A549 (cell line): ENCODE measurements around the gene ZNF710. TPM values are rescaled to one million over a fixed set of nuclear protein-coding genes. Genes with fewer than 3 reads are reported as not detected.

Experiments used
- ATAC-seq, 2 experiments: fragments of 200-7000 bp in 1 of 2; fragments of >200 bp in 1 of 2; cut with Nextera tagmentation in 1 of 2; cut with Tn5 transposase in 1 of 2; 3 replicates each; pipeline versions ENCODE4 v1.8.0 to v1.9.1; 2018 to 2020; ENCODE audit warnings: mild to moderate bottlenecking in 1 of 2, moderate library complexity in 1 of 2
- CTCF ChIA-PET: fragments of 300-600 bp; sonication (Branson Sonifier 250); formaldehyde crosslinking; extraction: SDS; loops from one replicate; lab custom pipeline; 2021; ENCODE audit warnings: antibody characterized with exemption, inconsistent platforms; lab: Yijun Ruan, JAX
- POLR2A ChIA-PET: fragments of 350-600 bp; formaldehyde crosslinking; extraction: SDS; loops from one replicate; lab custom pipeline; 2021; ENCODE audit warnings: antibody characterized with exemption, inconsistent platforms; lab: Yijun Ruan, JAX
- DNase-seq, 2 experiments: peaks; one replicate each; pipeline versions ENCODE4 v3.0.0 to v3.0.0-alpha.2; 2011 to 2016; ENCODE audit warnings: low read depth in 1 of 2, low spot score in 1 of 2
- FAIRE-seq: peaks from 2 replicates; lab custom pipeline; 2011; peaks lifted over from hg19 to GRCh38; lab: Jason Lieb, UNC
- H3K27ac ChIP-seq, 2 experiments: fragments of >200 bp; sonication (Bioruptor Twin); formaldehyde crosslinking; 3 replicates each; pipeline ENCODE4 v1.5.1; 2016 to 2017
- H3K4me1 ChIP-seq: fragments of >200 bp; sonication (Bioruptor Twin); formaldehyde crosslinking; 3 replicates; pipeline ENCODE4 v1.6.1; 2016
- H3K4me2 ChIP-seq: fragments of >200 bp; sonication (Bioruptor Twin); formaldehyde crosslinking; 3 replicates; pipeline ENCODE4 v1.6.1; 2016
- H3K4me3 ChIP-seq: fragments of >200 bp; sonication (Bioruptor Twin); formaldehyde crosslinking; 3 replicates; pipeline ENCODE4 v1.5.1; 2016
- H3K9me3 ChIP-seq: fragments of >200 bp; sonication (Bioruptor Twin); formaldehyde crosslinking; 3 replicates; pipeline ENCODE4 v1.6.1; 2016
- CEBPB ChIP-seq, 2 experiments: fragments of >200 bp in 1 of 2; sonication (Bioruptor Twin) in 1 of 2; formaldehyde crosslinking in 1 of 2; IDR thresholded peaks; 2 replicates each; pipeline ENCODE4 v1.6.1; 2012 to 2016
- CHD2 ChIP-seq: fragments of 150-350 bp; IDR thresholded peaks from 2 replicates; pipeline ENCODE4 v1.6.1; 2014; ENCODE audit warnings: low read length; ENCODE audit not compliant: partially characterized antibody
- EHF ChIP-seq: fragments of 250-450 bp; sonication (Bioruptor Pico); IDR thresholded peaks from 2 replicates; pipeline ENCODE4 v1.5.0; 2020; ENCODE audit warnings: mild to moderate bottlenecking
- FOXS1 ChIP-seq: fragments of 250-450 bp; sonication (Bioruptor Pico); IDR thresholded peaks from 2 replicates; pipeline ENCODE4 v1.5.0; 2020; ENCODE audit warnings: mild to moderate bottlenecking, moderate library complexity
- GATA3 ChIP-seq: IDR thresholded peaks from 2 replicates; pipeline ENCODE4 v1.6.1; 2012; ENCODE audit warnings: borderline replicate concordance
- HOXA7 ChIP-seq: fragments of 250-450 bp; sonication (Bioruptor Pico); IDR thresholded peaks from 2 replicates; pipeline ENCODE4 v1.5.0; 2020; ENCODE audit warnings: mild to moderate bottlenecking, moderate library complexity
- HOXB13 ChIP-seq: fragments of 250-450 bp; sonication (Bioruptor Pico); IDR thresholded peaks from 2 replicates; pipeline ENCODE4 v1.5.0; 2020; ENCODE audit warnings: low read depth, mild to moderate bottlenecking, moderate library complexity
- JUNB ChIP-seq: fragments of >200 bp; sonication (Bioruptor Twin); formaldehyde crosslinking; IDR thresholded peaks from 2 replicates; pipeline ENCODE4 v1.6.1; 2016
- KDM1A ChIP-seq: fragments of 200-600 bp; sonication (generic); IDR thresholded peaks from 2 replicates; pipeline ENCODE4 v1.6.1; 2016; ENCODE audit warnings: low read depth, mild to moderate bottlenecking
- MAFK ChIP-seq: fragments of 450-650 bp; IDR thresholded peaks from 2 replicates; pipeline ENCODE4 v1.6.1; 2014; ENCODE audit not compliant: partially characterized antibody
- NPAS2 ChIP-seq: fragments of 250-450 bp; sonication (Bioruptor Pico); IDR thresholded peaks from 2 replicates; pipeline ENCODE4 v1.8.0; 2022; ENCODE audit warnings: mild to moderate bottlenecking, moderate library complexity, borderline replicate concordance
- RARB ChIP-seq: fragments of 250-450 bp; sonication (Bioruptor Pico); IDR thresholded peaks from 2 replicates; pipeline ENCODE4 v1.8.0; 2021; ENCODE audit warnings: mild to moderate bottlenecking, moderate library complexity
- RCOR1 ChIP-seq: fragments of 150-350 bp; IDR thresholded peaks from 2 replicates; pipeline ENCODE4 v1.6.1; 2014; ENCODE audit warnings: antibody characterized with exemption, low read length, low read depth
- RFX5 ChIP-seq: fragments of 450-650 bp; IDR thresholded peaks from 2 replicates; pipeline ENCODE4 v1.7.1; 2014; ENCODE audit warnings: antibody characterized with exemption, mild to moderate bottlenecking, moderate library complexity
- TFCP2L1 ChIP-seq: fragments of 250-450 bp; sonication (Bioruptor Pico); IDR thresholded peaks from 2 replicates; pipeline ENCODE4 v1.5.0; 2021; ENCODE audit warnings: mild to moderate bottlenecking
- ZNF302 ChIP-seq: fragments of 250-450 bp; sonication (Bioruptor Pico); IDR thresholded peaks from 2 replicates; pipeline ENCODE4 v1.9.0; 2021; ENCODE audit warnings: inconsistent platforms, mild to moderate bottlenecking, moderate library complexity
- WGBS: methylation state at CpG from one replicate; pipeline ENCODE4 v1.1.6; 2017; ENCODE audit errors: missing lambda C conversion rate; 5-methylcytosine and 5-hydroxymethylcytosine counted together
- polyA plus RNA-seq, 4 experiments: library from polyadenylated mRNA; depleted of rRNA in 3 of 4; stranded (reverse); fragments of >200 nt; fragmentation: RNase III in 1 of 4; extraction: RNeasy Plus Mini Kit Qiagen cat#74134 plus additional on column Dnase treatment in 1 of 4; gene quantifications; 2 replicates in 3 of 4; 3 replicates in 1 of 4; pipeline ENCODE4 v1.2.3, GENCODE V29; 2011 to 2017
- TF ChIP-seq, protein P1 (sequence below): fragments of >200 bp; sonication (Bioruptor Twin); formaldehyde crosslinking; IDR thresholded peaks from 3 replicates; pipeline ENCODE4 v1.5.1; 2016
- TF ChIP-seq, protein P2 (sequence below): fragments of >200 bp; sonication (Bioruptor Twin); formaldehyde crosslinking; IDR thresholded peaks from 3 replicates; pipeline ENCODE4 v1.6.1; 2016
- TF ChIP-seq, protein P3 (sequence below): IDR thresholded peaks from 2 replicates; pipeline ENCODE4 v1.6.1; 2012
- TF ChIP-seq, protein P4 (sequence below): fragments of 200-600 bp; sonication (generic); IDR thresholded peaks from 2 replicates; pipeline ENCODE4 v1.6.1; 2016; ENCODE audit warnings: antibody characterized with exemption, mild to moderate bottlenecking, moderate library complexity

ZNF710 gene
- polyA plus RNA-seq, 2 of the 4 experiments (the other 2 are of a cell fraction) = 2.6 to 7.8 TPM

DNA sequence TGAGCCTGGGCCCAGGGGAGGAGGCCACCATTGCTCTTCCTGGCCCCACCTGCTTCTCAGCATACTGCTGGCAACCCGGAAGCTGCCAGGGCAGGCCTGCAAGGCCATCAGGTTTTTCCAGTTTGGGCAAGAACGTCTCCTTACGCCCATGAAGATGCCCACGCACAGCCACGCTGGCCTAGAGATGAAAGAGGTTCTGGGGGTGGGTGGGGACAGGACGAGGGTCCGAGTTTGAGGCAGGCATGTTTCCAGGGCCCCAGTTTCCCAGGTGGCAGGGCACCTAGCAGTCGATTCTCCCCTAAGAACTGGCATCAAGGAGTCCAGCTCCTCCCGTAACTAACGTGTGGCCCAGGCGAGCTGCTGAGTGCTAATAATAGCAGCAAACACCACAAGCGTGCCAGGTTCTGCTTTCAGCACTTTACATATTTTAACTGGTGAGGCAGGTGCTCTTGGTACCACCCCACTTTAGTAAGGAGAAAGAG lies 45.8 kb downstream of the ZNF710 start:
- Histone ChIP-seq H3K4me1 (no peaks in the 10 kb centered on the region), H3K9me3 (no peaks in the 10 kb centered on the region), H3K4me3 (no peak overlapping the region), H3K27ac (no peak overlapping the region), H3K4me2 (no peak overlapping the region)
- FAIRE-seq (no peak), DNase-seq (no peak), ATAC-seq (no peak)
- ChIA-PET CTCF (interaction anchor here (0.8 to 1.5 kb wide), 3 partner anchors 40 to 148 kb away, joined by 3 to 6 read pairs (median 4); no protein-coding TSS in a partner anchor), POLR2A (no interaction called here)
- 86% methylated on average over 12 of the region's 12 CpGs for WGBS
- TF ChIP-seq RFX5 (no peak), RARB (no peak), ZNF302 (CRISPR knock-in tag) (no peak), FOXS1 (CRISPR knock-in tag) (no peak), MAFK (no peak), RCOR1 (no peak), GATA3 (no peak), JUNB (no peak), CEBPB (IDR thresholded peaks at IDR 0.05) (no peak), KDM1A (no peak), HOXB13 (no peak), TFCP2L1 (CRISPR knock-in tag) (no peak), HOXA7 (CRISPR knock-in tag) (no peak), CHD2 (no peak), NPAS2 (no peak), EHF (CRISPR knock-in tag) (no peak)
- TF ChIP-seq, protein P1, sequence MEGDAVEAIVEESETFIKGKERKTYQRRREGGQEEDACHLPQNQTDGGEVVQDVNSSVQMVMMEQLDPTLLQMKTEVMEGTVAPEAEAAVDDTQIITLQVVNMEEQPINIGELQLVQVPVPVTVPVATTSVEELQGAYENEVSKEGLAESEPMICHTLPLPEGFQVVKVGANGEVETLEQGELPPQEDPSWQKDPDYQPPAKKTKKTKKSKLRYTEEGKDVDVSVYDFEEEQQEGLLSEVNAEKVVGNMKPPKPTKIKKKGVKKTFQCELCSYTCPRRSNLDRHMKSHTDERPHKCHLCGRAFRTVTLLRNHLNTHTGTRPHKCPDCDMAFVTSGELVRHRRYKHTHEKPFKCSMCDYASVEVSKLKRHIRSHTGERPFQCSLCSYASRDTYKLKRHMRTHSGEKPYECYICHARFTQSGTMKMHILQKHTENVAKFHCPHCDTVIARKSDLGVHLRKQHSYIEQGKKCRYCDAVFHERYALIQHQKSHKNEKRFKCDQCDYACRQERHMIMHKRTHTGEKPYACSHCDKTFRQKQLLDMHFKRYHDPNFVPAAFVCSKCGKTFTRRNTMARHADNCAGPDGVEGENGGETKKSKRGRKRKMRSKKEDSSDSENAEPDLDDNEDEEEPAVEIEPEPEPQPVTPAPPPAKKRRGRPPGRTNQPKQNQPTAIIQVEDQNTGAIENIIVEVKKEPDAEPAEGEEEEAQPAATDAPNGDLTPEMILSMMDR = no peak
- TF ChIP-seq, protein P2, sequence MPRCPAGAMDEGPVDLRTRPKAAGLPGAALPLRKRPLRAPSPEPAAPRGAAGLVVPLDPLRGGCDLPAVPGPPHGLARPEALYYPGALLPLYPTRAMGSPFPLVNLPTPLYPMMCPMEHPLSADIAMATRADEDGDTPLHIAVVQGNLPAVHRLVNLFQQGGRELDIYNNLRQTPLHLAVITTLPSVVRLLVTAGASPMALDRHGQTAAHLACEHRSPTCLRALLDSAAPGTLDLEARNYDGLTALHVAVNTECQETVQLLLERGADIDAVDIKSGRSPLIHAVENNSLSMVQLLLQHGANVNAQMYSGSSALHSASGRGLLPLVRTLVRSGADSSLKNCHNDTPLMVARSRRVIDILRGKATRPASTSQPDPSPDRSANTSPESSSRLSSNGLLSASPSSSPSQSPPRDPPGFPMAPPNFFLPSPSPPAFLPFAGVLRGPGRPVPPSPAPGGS = no peak
- TF ChIP-seq, protein P3, sequence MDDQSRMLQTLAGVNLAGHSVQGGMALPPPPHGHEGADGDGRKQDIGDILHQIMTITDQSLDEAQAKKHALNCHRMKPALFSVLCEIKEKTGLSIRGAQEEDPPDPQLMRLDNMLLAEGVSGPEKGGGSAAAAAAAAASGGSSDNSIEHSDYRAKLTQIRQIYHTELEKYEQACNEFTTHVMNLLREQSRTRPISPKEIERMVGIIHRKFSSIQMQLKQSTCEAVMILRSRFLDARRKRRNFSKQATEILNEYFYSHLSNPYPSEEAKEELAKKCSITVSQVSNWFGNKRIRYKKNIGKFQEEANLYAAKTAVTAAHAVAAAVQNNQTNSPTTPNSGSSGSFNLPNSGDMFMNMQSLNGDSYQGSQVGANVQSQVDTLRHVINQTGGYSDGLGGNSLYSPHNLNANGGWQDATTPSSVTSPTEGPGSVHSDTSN = no peak
- TF ChIP-seq, protein P4, sequence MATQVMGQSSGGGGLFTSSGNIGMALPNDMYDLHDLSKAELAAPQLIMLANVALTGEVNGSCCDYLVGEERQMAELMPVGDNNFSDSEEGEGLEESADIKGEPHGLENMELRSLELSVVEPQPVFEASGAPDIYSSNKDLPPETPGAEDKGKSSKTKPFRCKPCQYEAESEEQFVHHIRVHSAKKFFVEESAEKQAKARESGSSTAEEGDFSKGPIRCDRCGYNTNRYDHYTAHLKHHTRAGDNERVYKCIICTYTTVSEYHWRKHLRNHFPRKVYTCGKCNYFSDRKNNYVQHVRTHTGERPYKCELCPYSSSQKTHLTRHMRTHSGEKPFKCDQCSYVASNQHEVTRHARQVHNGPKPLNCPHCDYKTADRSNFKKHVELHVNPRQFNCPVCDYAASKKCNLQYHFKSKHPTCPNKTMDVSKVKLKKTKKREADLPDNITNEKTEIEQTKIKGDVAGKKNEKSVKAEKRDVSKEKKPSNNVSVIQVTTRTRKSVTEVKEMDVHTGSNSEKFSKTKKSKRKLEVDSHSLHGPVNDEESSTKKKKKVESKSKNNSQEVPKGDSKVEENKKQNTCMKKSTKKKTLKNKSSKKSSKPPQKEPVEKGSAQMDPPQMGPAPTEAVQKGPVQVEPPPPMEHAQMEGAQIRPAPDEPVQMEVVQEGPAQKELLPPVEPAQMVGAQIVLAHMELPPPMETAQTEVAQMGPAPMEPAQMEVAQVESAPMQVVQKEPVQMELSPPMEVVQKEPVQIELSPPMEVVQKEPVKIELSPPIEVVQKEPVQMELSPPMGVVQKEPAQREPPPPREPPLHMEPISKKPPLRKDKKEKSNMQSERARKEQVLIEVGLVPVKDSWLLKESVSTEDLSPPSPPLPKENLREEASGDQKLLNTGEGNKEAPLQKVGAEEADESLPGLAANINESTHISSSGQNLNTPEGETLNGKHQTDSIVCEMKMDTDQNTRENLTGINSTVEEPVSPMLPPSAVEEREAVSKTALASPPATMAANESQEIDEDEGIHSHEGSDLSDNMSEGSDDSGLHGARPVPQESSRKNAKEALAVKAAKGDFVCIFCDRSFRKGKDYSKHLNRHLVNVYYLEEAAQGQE = no peak

DNA sequence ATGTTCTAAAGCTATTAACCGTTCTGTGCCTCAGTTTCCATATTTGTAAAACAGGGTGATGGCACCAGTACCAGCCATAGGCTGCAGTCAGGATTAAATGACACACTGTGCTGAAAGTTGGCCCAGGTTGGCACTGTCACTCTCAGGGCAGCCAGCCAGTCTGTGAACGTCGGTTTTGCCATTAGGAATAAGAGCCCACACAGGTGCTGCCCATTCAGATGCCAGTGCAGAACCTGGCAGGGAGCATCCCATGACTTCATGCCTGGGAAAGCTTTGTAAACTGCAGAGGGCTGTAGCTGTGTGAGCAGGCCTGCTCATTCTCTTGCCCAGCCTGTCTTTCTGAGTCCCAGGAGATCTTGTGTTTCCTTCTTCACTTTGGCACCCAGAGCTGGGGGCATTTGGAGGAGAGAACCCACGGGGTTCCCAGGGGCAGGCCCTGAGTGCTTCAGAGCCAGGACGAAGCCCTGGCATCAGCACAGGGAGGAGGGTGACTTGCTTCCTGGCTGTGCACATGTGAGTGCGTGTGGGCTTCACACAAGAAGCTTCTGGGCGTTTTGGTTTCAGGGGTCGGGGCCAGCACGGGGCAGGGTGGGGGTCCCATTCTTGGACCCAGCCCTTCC lies 46.9 kb downstream of the ZNF710 start:
- DNase-seq (no peak), ATAC-seq (no peak), FAIRE-seq (no peak)
- ChIA-PET CTCF (interaction anchor here (0.5 to 5.0 kb wide), 13 partner anchors 15 to 323 kb away, joined by 3 to 34 read pairs (median 4); no protein-coding TSS in a partner anchor), POLR2A (no interaction called here)
- WGBS = 85% methylated on average over 9 of the region's 9 CpGs
- TF ChIP-seq HOXB13 (no peak), RARB (no peak)
- no peaks in the 10 kb centered on the region for H3K9me3 ChIP-seq
- H3K4me1 ChIP-seq = no peaks in the 10 kb centered on the region
- no peak overlapping the region for H3K4me2 ChIP-seq
- H3K4me3 ChIP-seq = no peak overlapping the region
- H3K27ac ChIP-seq = no peak overlapping the region
